ENCODE results near the gene PRKG2. TPM values are rescaled to one million over a fixed set of nuclear protein-coding genes. Genes with fewer than 3 reads are reported as not detected.

PRKG2 gene
- total and polyA plus RNA-seq, 10 of the 15 experiments (the other 5 are each of a cell fraction or from before 2014, with no cell fraction given), result not detected

GRCh38 chr4:81052119-81053068 lies 162.6 kb downstream of the PRKG2 start (continued):
- TF ChIP-seq USF2 (IDR thresholded peaks at IDR 0.05; ENCODE audit: borderline replicate concordance, low read depth, low read length) (no peak), TBL1XR1 (IDR thresholded peaks at IDR 0.05; ENCODE audit: low read depth, low read length) (peak; percentile 78; the same call in 1 of the 2 replicates), TCF12 (IDR thresholded peaks at IDR 0.05; ENCODE audit: low read depth, low read length) (peak; percentile 96), CREB1 (IDR thresholded peaks at IDR 0.05; ENCODE audit: low read depth) (peak; percentile 49; the same call in 1 of the 2 replicates), BMI1 (IDR thresholded peaks at IDR 0.05; ENCODE audit: borderline replicate concordance) (peak; percentile 84; the same call in 1 of the 2 replicates), ZNF24 (IDR thresholded peaks at IDR 0.05) (0 out of 2 replicates have a peak, but pooled peaks have one; percentile 28), RFX5 (IDR thresholded peaks at IDR 0.05; ENCODE audit: low read depth, low read length) (no peak), ZBTB11 (CRISPR knock-in tag; IDR thresholded peaks at IDR 0.05) (no peak), GATAD2B (conservative IDR thresholded peaks at IDR 0.05; ENCODE audit: low read depth) (peak; percentile 74), GABPA (IDR thresholded peaks at IDR 0.05; ENCODE audit: low read depth) (peak; percentile 69), RAD21 (IDR thresholded peaks at IDR 0.05; ENCODE audit: insufficient read depth, low read depth, low read length) (peak; percentile 76), MLLT1 (IDR thresholded peaks at IDR 0.05) (0 out of 2 replicates have a peak, but pooled peaks have one; percentile 28), FOS (IDR thresholded peaks at IDR 0.05; ENCODE audit: borderline replicate concordance, extremely low read depth, insufficient read length) (no peak), RCOR1 (conservative IDR thresholded peaks at IDR 0.05; ENCODE audit: low read depth, low read length) (no peak), IKZF1 (conservative IDR thresholded peaks at IDR 0.05) (peak; percentile 95), SREBF1 (IDR thresholded peaks at IDR 0.05; ENCODE audit: low read length) (no peak), ATF2 (IDR thresholded peaks at IDR 0.05; ENCODE audit: low read length) (peak; percentile 94), SMARCA5 (IDR thresholded peaks at IDR 0.05) (peak; percentile 49; the same call in 1 of the 2 replicates), ETV6 (conservative IDR thresholded peaks at IDR 0.05 in 1 of 2, IDR thresholded peaks at IDR 0.05 in 1 of 2; ENCODE audit: borderline replicate concordance in 1 of 2, low read depth in 1 of 2) (peak in 1 of 2 experiments; percentile 88; a peak in 2 of 4 replicates), BHLHE40 (IDR thresholded peaks at IDR 0.05; ENCODE audit: borderline replicate concordance in 1 of 2, low read depth in 2 of 2, low read length in 1 of 2) (peak; percentile 52 to 64; a peak in 1 of 4 replicates), SUPT20H (IDR thresholded peaks at IDR 0.05; ENCODE audit: borderline replicate concordance, control insufficient read depth, low read depth, low read length) (no peak), ZSCAN29 (IDR thresholded peaks at IDR 0.05) (no peak)
